GM20000 (cell line): Measurements from ENCODE around the gene CSGALNACT2.

Experiments used
- DNase-seq: peaks from one replicate; pipeline ENCODE4 v3.0.0; 2012; ENCODE audit warnings: low spot score
- TF ChIP-seq, protein P1 (sequence below): IDR thresholded peaks from 2 replicates; pipeline ENCODE4 v1.5.1; 2012; ENCODE audit warnings: mild to moderate bottlenecking, control low read depth; ENCODE audit errors: extremely low read depth, missing control alignments

Gene CSGALNACT2

DNA sequence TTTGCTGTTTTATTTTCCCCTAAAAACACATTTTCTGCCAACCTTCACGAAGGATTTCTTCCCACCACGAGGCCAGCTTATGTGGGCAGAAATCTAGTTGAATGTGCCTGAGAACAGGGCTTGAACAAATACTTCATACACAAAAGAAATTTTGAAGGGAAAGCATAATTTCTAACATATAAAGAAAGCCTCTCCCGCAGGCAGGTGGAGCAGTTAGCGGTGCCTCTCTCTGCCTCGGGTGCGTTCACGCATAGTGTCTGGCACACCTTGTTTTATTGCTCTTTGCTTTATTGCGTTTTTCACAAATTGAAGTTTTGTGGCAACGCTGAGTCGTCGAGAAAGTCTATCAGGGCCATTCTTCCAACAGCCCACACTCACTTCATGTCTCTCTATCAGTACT is 7.0 kb upstream of the CSGALNACT2 start:
- no peak for DNase-seq
- TF ChIP-seq, protein P1, sequence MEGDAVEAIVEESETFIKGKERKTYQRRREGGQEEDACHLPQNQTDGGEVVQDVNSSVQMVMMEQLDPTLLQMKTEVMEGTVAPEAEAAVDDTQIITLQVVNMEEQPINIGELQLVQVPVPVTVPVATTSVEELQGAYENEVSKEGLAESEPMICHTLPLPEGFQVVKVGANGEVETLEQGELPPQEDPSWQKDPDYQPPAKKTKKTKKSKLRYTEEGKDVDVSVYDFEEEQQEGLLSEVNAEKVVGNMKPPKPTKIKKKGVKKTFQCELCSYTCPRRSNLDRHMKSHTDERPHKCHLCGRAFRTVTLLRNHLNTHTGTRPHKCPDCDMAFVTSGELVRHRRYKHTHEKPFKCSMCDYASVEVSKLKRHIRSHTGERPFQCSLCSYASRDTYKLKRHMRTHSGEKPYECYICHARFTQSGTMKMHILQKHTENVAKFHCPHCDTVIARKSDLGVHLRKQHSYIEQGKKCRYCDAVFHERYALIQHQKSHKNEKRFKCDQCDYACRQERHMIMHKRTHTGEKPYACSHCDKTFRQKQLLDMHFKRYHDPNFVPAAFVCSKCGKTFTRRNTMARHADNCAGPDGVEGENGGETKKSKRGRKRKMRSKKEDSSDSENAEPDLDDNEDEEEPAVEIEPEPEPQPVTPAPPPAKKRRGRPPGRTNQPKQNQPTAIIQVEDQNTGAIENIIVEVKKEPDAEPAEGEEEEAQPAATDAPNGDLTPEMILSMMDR = no peak

DNA sequence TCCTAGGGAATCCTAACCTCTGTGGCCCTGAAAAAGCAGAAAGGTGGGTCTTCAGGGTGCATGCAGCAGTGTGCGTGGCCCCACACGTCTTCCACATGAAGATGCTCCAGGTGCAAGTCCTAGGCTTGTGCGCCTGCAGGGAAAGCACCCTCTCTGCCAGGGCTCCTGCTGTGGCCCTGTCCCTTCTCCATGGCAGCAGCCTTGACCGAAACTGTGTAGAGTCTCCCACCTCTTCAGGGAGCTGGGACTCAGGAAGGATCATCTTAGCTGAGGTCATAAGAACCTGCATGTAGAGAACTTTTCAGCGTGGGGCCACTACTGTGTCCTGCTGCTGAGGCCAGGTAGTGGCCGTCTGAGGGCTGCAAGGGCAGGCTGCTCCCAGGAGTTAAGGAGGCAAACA is 6.3 kb upstream of the CSGALNACT2 start:
- TF ChIP-seq, protein P1 = no peak

DNA sequence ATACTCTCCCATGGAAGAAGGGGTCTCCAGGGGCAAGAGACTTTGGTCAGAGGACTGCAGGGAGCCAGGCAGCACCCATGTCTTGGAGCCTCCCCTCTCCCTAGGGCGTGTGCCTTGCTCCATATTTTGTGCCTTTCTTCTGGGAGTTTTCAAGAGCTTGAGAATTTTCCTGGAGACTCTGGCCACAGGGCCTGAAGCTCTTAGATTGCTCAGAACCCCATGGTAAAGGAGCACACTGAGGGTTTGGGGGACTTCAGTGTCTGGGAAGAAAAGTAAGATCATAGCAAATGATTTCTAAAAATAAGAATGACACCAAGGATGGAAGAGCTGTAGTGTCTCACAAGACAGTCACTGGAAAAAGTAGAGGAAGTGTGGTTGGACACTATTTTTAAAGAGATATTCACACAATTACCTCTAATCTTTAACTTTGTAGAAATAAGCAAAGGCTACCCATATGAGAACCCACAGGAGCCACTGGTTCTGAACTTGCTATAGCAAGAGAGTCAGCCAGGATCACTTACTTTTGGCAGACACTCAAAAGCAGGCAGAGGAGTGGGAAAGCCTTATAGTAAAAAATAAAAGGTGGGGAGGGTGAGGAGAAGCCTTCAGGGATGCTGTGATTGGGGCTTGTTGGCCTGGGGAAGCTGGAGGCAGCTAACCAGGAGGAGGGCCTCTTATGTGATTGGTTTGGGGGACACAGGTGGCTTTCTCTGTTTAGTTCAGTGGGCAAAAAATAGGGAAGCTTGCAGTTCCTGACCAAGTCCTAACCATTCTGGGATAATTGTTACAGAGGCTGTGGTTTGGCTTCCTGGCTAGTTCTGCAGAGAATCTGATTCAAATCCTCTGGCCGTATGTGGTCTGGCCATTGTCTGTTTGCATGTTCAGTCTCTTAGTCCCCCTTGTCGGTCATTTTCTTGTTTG is 5.1 kb upstream of the CSGALNACT2 start:
- peak; percentile 4 for DNase-seq
- TF ChIP-seq, protein P1 = no peak

More for the DNA sequence above, 6.3 kb upstream of the CSGALNACT2 start:
- DNase-seq = no peak

DNA sequence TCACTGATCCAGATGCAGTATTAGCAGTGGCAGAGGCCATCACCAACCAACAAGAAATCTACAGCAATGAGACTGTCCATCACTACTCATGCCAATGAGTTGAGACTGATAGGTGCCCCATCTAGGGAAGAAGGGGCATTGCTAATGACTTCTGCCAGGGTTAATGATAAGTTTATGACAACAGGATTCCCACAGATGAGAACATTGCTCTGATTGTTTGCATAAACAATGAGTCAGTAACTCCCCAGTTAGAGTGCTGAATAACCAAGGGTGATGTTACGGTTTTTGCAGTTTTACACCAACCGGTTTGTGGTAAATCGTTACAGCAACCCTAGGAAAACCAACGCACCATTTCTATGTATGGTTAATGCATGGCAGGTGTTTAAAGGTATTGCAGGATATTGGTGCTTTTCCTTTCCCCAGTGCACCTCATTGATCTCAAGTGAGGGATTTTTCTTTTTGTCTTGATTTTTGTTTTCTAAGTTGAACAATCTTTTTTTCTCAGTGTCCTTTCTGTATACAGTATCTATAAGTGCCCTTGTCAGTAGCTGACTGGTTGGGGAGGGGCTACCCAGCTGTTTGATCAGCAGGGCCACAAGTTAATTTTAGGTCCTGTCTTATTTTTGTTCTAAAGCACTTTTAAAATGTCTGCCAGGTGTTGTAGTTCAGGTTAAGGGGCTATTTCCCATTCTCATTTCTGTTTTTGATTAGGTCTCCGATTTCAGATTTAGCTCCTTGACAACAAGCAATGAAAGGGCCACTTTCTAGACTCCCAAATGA is 3.9 kb upstream of the CSGALNACT2 start:
- peak; percentile 10 for DNase-seq
- TF ChIP-seq, protein P1 = no peak

DNA sequence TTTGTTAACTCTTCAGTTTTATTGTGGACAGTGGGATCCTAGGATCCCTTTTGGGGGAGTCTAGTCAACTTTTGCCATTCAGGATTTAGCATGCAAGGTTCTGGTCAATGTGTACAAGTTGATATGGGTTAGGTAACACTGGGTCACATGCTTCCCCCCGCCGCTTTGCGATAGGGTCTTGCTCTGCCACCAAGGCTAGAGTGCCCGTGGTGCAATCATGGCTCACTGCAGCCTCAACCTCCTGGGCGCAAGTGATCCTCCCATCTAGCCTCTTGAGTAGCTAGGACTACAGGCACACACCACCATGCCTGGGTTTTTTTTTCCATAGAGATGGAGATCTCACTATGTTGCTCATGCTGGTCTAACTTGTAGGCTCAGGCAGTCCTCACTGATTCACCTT is 3.2 kb upstream of the CSGALNACT2 start:
- TF ChIP-seq, protein P1 = no peak
- peak; percentile 3 for DNase-seq

DNA sequence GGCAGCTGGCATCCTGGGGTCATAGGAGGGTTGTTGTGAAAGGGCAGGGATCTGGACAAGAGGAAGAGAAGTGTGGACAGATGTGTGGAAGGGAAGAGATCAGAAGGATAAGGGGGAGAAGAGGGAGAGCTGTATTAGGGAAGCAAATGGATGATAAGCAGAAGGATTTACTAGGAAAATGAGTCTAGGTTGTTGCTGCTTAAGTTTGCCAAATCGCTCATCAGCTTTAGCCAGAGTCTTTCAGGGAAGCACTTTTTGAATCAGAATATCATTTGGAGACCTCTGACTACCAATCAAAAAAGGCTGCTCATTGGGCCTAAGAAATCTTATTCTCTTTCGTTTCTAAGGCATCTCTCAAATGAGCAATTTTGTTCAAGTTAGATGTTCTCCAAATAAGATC is 2.6 kb upstream of the CSGALNACT2 start:
- DNase-seq = peak; percentile 5
- TF ChIP-seq, protein P1 = no peak

DNA sequence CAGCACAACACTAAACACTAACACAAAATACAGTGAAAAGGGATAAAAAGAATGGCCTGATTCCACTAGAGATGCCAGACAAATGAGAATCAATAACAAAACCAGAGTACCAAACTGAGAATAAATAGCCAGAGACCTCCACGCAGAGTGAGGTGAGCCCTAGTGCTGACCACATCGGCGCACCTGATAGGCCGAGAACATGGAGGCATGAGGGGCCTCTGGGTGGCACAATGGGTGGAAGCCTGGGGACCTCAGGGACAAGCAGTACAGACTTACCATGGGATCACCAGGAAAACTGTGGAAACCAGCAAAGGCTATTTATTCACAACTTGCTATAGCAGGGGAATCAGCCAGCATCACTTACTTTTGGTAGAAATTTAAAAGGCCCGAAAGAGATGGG is 1.8 kb upstream of the CSGALNACT2 start:
- DNase-seq = peak; percentile 2
- TF ChIP-seq, protein P1 = no peak
